ENCODE results near the gene CLCN2. TPM values are rescaled to one million over a fixed set of nuclear protein-coding genes. Genes with fewer than 3 reads are reported as not detected.

The CLCN2 gene
- total RNA-seq, 2 experiments from 2014 or later = 3.0 to 3.6 TPM

- ChIA-PET CTCF (interaction anchor here (0.9 kb wide), 2 partner anchors 11 to 16 kb away, joined by 3 to 8 read pairs; no protein-coding TSS in a partner anchor), POLR2A (no interaction called here)
- Mint-ChIP-seq H3K36me3 (ENCODE audit: low read depth) (peaks cover 44% of the 10 kb centered on the region), H3K4me3 (peak overlapping the region; percentile 95), H3K27me3 (no peaks in the 10 kb centered on the region), H3K9me3 (no peaks in the 10 kb centered on the region), H3K4me1 (peaks cover 31% of the 10 kb centered on the region), H3K27ac (peak overlapping the region; percentile 84)
- DNase-seq = no peak
Observed at GRCh38 chr3:184299488-184300377, 61.7 kb downstream of the CLCN2 start.

- Mint-ChIP-seq H3K27ac (peak within 1 kb of the TSS; percentile 88), H3K27me3 (no peaks in the 10 kb centered on the region), H3K4me1 (peaks cover 28% of the 10 kb centered on the region), H3K4me3 (peak within 1 kb of the TSS; percentile 95), H3K9me3 (no peaks in the 10 kb centered on the region), H3K36me3 (ENCODE audit: low read depth) (peaks cover 37% of the 10 kb centered on the region)
- DNase-seq = peak; percentile 99
- CTCF ChIA-PET = interaction anchor here (0.9 kb wide), 1 partner anchor 15 kb away, joined by 8 read pairs; no protein-coding TSS in a partner anchor
- POLR2A ChIA-PET = no interaction called here
Observed at GRCh38 chr3:184298759-184299487, 62.5 kb downstream of the CLCN2 start, which contains the start of gene PSMD2. Gene PSMD2, plus strand, starts transcription at chr3:184299241. Its CDS starts 26 bp downstream, at chr3:184299267.

DNA sequence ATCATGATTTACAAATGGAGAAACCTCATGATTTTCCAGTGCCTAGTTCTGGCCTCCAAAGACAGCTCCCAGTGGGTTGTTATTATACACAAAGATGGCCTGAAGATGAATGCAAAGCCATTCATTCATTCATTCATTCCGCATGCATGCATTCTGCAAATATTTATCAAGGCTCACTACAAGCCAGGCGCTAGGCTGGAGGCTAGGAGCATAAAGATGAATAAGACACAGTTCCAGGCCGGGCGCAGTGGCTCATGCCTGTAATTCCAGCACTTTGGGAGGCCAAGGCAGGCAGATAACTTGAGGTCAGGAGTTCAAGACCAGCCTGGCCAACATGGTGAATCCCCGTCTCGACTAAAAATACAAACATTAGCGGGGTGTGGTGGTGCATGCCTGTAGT, 64.8 kb downstream of the CLCN2 start:
- CTCF ChIA-PET = interaction anchor here (0.6 kb wide), 1 partner anchor 215 kb away, joined by 4 read pairs; no protein-coding TSS in a partner anchor
- H3K27me3 Mint-ChIP-seq = no peaks in the 10 kb centered on the region
- H3K4me1 Mint-ChIP-seq = peaks cover 25% of the 10 kb centered on the region
- DNase-seq = no peak
- no peaks in the 10 kb centered on the region for H3K9me3 Mint-ChIP-seq
- H3K36me3 Mint-ChIP-seq (ENCODE audit: low read depth) = peaks cover 18% of the 10 kb centered on the region
- POLR2A ChIA-PET = no interaction called here
- H3K27ac Mint-ChIP-seq = no peak overlapping the region
- H3K4me3 Mint-ChIP-seq = no peak overlapping the region

Other genes with a start within 250 kb of the CLCN2 start
- gene EIF2B5, start 226.2 kb downstream of the CLCN2 start, total RNA-seq = 10 to 100 TPM; 53.0 to 60.0 TPM
- gene DVL3, start 206.2 kb downstream of the CLCN2 start, total RNA-seq = 10 to 100 TPM; 35.0 to 36.3 TPM
- 100 to 1,000 TPM; 222 to 223 TPM for gene AP2M1, start 186.8 kb downstream of the CLCN2 start, total RNA-seq
- 10 to 100 TPM; 62.2 to 64.4 TPM for gene ABCF3, start 175.4 kb downstream of the CLCN2 start, total RNA-seq
- not detected for gene VWA5B2, start 132.0 kb downstream of the CLCN2 start, total RNA-seq
- 10 to 100 TPM; 43.2 to 45.7 TPM for gene ALG3, start 112.6 kb downstream of the CLCN2 start, total RNA-seq
- gene EEF1AKMT4, start 111.9 kb downstream of the CLCN2 start, total RNA-seq = 1 to 10 TPM; 4.2 to 4.7 TPM
- not detected for gene CAMK2N2, start 100.1 kb downstream of the CLCN2 start, total RNA-seq
- gene ECE2, start 85.6 kb downstream of the CLCN2 start, total RNA-seq = not detected
- gene PSMD2, start 62.4 kb downstream of the CLCN2 start, total RNA-seq = 100 to 1,000 TPM; 188 to 193 TPM
- gene EIF4G1, start 47.0 kb downstream of the CLCN2 start, total RNA-seq = 100 to 1,000 TPM; 269 to 300 TPM
- 1 to 10 TPM; 3.6 to 4.4 TPM for gene FAM131A, start 24.0 kb downstream of the CLCN2 start, total RNA-seq
- gene POLR2H, start 105 bp upstream of the CLCN2 start, total RNA-seq = 10 to 100 TPM; 74.4 to 79.9 TPM
- gene THPO, start 16.6 kb upstream of the CLCN2 start, total RNA-seq = not detected
- not detected for gene CHRD, start 18.4 kb upstream of the CLCN2 start, total RNA-seq
- gene EPHB3, start 200.2 kb upstream of the CLCN2 start, total RNA-seq = under 1 TPM; 0.12 to 0.22 TPM

All from activated CD4-positive, alpha-beta T cell treated with anti-CD3 and anti-CD28 coated beads, Interleukin-2, amount 10 ng/mL, durations not matched to agents 7 days and 5 days (primary cell).